ENCODE data around the gene TUBD1.
"Not testable (repeated sequence)": the region's sequence is repeated elsewhere in the genome, so short reads cannot be mapped to it uniquely, and the experiment has no call there.

Gene TUBD1

GRCh38 chr17:59856859-59857794 is 35.6 kb downstream of the TUBD1 start:
- TF ChIP-seq CTCF (IDR thresholded peaks at IDR 0.05; ENCODE audit: low read depth, low read length, missing control alignments), result no peak
- Histone ChIP-seq H3K27ac (no peak overlapping the region), H3K27me3 (replicated peaks) (no peaks in the 10 kb centered on the region), H3K36me3 (replicated peaks) (no peaks in the 10 kb centered on the region), H3K4me3 (ENCODE audit: low read depth, low read length) (no peak overlapping the region)
- no peak for DNase-seq
- in situ Hi-C loops (cut with HindIII; ENCODE audit: low pct_ligation_motif_present, low sequenced_read_pairs), result no loop called here

GRCh38 chr17:59853919-59854729 is 38.6 kb downstream of the TUBD1 start:
- H3K36me3 ChIP-seq (replicated peaks); H3K27me3 ChIP-seq (replicated peaks); H3K4me3 ChIP-seq (ENCODE audit: low read depth, low read length); DNase-seq; in situ Hi-C loops (cut with HindIII; ENCODE audit: low pct_ligation_motif_present, low sequenced_read_pairs): not testable (repeated sequence)
- peak overlapping the region; percentile 94 for H3K27ac ChIP-seq

GRCh38 chr17:59853168-59853918 is 39.4 kb downstream of the TUBD1 start:
- in situ Hi-C loops (cut with HindIII; ENCODE audit: low pct_ligation_motif_present, low sequenced_read_pairs), result no loop called here
- Histone ChIP-seq H3K27ac (peak overlapping the region; percentile 94), H3K27me3 (replicated peaks) (no peaks in the 10 kb centered on the region), H3K4me3 (ENCODE audit: low read depth, low read length) (no peak overlapping the region), H3K36me3 (replicated peaks) (no peaks in the 10 kb centered on the region)
- peak; percentile 84 for DNase-seq
- peak; percentile 80 for TF ChIP-seq CTCF (IDR thresholded peaks at IDR 0.05; ENCODE audit: low read depth, low read length, missing control alignments)

- H3K27me3 ChIP-seq (replicated peaks); in situ Hi-C loops (cut with HindIII; ENCODE audit: low pct_ligation_motif_present, low sequenced_read_pairs); H3K36me3 ChIP-seq (replicated peaks); DNase-seq; H3K4me3 ChIP-seq (ENCODE audit: low read depth, low read length): not testable (repeated sequence)
- peak overlapping the region; percentile 94 for H3K27ac ChIP-seq
Measured at GRCh38 chr17:59852847-59853167, 39.9 kb downstream of the TUBD1 start.

GRCh38 chr17:59851439-59852375 is 41.0 kb downstream of the TUBD1 start:
- in situ Hi-C loops (cut with HindIII; ENCODE audit: low pct_ligation_motif_present, low sequenced_read_pairs), result no loop called here
- H3K27ac ChIP-seq, result peak overlapping the region; percentile 94
- no peak overlapping the region for H3K4me3 ChIP-seq (ENCODE audit: low read depth, low read length)
- DNase-seq, result peak; percentile 63
- no peaks in the 10 kb centered on the region for H3K36me3 ChIP-seq (replicated peaks)
- TF ChIP-seq CTCF (IDR thresholded peaks at IDR 0.05; ENCODE audit: low read depth, low read length, missing control alignments), result no peak
- H3K27me3 ChIP-seq (replicated peaks), result no peaks in the 10 kb centered on the region

- in situ Hi-C loops (cut with HindIII; ENCODE audit: low pct_ligation_motif_present, low sequenced_read_pairs); DNase-seq; H3K36me3 ChIP-seq (replicated peaks); H3K27me3 ChIP-seq (replicated peaks); H3K27ac ChIP-seq; H3K4me3 ChIP-seq (ENCODE audit: low read depth, low read length): not testable (repeated sequence)
Measured at GRCh38 chr17:59850311-59850710, 42.4 kb downstream of the TUBD1 start.

Data from brain microvascular endothelial cell (primary cell).